ENCODE results near the gene SMC3.
"Not testable (repeated sequence)": the region's sequence is repeated elsewhere in the genome, so short reads cannot be mapped to it uniquely, and the experiment has no call there.

The SMC3 gene

DNA sequence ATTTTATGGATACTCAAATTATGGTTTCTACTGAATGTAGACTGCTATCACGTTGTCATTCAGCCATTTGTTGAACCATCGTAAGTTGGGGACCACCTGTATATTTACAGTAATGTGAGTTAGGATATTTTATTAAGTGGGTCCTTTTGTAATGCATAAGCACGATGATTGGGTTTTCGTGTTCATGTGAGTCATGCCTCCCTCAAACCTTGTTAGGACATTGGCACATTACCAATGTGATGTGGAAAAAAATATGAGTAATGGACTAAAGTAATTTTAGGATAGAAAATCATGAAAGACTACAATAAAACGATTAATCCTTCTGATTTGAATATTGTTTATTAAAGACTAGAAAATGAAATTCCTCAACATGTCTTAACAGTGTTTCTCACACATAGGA lies 8.7 kb downstream of the SMC3 start:
- no peak for DNase-seq (ENCODE audit: low read depth, low spot score)

DNA sequence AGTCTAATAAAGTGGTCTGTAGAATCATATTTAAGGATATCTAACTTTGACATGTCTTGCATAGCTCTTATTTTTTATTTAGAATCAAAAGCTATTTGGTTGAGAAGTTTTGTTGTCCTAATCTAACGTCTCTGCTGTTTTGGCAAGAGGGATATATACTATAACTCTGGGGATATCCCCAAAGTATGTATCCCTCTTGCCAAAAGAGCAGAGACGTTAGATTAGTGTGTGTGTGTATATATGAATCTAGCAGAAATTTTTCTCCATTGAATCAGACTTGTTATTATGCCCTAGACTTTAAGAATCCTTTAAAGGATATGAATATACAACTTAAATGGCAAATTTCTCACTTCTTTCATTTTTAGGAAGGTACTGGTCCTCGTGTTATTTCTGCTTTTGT lies 9.6 kb downstream of the SMC3 start:
- no peak for DNase-seq (ENCODE audit: low read depth, low spot score)

DNA sequence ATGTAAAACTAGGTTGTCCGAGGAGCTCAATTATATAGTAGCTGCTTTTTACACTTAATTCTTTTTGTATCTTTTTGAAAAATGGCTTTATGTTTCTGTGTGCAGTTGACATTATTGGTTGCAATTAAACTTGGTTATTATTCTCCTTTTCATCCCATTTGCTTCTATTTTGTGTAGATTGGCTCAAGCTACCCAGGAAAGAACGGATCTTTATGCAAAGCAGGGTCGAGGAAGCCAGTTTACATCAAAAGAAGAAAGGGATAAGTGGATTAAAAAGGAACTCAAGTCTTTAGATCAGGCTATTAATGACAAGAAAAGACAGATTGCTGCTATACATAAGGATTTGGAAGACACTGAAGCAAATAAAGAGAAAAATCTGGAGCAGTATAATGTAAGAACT lies 16.5 kb downstream of the SMC3 start:
- DNase-seq (ENCODE audit: low read depth, low spot score) = no peak

DNA sequence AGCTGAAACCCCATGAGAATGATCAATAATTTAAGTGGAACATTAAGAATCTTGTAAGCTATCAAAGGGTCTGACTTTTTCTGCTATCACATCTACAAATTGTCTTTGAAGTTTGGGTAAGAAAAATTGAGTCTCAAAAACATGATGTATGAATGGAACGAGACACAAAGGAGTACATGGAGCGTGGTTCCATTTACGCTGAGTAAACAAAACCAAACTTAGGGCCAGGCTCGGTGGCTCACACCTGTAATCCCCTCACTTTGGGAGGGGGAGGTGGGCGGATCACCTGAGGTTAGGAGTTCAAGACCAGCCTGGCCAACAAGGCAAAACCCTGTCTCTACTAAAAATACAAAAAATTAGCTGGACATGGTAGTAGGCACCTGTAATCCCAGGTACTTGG lies 24.3 kb downstream of the SMC3 start:
- no peak for DNase-seq (ENCODE audit: low read depth, low spot score)

DNA sequence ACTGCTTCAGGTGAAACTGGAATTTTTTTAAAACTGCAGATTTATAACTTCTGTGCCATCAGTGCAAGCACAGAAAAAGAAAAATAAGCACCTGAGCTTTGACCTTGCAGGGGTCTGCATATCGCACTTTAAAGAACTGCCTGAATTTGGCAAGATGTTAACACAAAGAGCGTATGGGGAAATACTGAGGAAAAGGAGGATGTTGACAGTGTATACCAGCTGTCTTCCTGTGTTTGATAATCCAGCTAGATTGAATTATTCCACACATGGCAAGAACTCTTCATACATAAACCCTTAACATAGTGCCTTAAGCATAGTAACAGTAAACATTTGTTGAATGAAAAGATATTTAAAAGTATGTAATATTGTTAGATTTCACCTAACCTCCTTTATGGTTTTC lies 30.0 kb downstream of the SMC3 start:
- DNase-seq (ENCODE audit: low read depth, low spot score) = no peak

DNA sequence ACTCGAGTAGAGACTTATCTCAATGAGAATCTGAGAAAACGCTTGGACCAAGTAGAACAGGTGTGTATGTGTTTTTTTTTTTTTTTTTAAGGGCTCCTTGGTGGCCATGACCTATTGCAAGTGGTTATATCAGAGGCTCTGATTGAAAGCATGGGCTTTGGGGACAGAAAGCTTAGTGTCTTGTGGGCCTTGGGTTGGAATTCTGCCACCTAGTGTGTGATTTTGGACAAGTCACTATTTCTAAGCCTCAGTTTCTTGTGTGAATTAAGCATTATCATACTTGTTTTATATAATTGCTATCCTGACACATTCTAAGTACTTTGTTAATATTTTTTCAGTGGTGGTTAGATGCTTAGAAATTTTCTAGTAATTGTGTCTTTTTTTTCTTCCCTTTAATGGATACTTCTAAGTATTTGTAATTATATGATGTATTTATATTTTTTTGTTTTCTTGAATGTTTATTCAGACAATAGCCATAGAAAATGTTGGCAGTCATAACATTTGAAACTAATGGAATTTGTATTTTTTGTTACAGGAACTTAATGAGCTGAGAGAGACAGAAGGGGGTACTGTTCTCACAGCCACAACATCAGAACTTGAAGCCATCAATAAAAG lies 33.1 kb downstream of the SMC3 start:
- peak; percentile 25 for DNase-seq (ENCODE audit: low read depth, low spot score)

DNA sequence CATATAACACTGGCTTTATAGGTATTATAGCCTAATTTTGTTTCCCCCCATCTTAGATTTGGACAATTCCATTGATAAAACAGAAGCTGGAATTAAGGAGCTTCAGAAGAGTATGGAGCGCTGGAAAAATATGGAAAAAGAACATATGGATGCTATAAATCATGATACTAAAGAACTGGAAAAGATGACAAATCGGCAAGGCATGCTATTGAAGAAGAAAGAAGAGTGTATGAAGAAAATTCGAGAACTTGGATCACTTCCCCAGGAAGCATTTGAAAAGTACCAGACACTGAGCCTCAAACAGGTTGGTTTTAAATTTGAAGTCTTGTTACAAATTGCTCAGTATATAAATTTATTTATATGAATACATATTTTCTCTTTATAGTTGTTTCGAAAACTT lies 34.1 kb downstream of the SMC3 start:
- no peak for DNase-seq (ENCODE audit: low read depth, low spot score)

DNA sequence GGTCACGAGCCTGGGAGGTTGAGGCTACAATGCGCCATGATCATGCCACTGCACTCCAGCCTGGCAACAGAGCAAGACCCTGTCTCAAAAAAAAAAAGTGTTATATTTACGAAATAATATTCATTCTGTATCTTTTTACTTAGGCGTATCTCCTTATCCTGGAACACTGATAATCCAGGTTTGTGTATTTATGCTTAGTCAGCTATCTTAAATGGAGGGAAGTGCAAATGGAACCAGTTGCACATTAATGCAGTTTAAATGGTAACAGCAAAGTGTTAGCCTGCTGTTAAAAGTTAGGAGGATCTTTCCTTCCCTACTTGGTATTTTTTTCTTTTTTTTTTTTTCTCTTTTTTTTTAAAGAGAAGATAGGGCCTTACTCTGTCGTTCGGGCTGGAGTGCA lies 40.6 kb downstream of the SMC3 start:
- DNase-seq (ENCODE audit: low read depth, low spot score) = no peak

DNA sequence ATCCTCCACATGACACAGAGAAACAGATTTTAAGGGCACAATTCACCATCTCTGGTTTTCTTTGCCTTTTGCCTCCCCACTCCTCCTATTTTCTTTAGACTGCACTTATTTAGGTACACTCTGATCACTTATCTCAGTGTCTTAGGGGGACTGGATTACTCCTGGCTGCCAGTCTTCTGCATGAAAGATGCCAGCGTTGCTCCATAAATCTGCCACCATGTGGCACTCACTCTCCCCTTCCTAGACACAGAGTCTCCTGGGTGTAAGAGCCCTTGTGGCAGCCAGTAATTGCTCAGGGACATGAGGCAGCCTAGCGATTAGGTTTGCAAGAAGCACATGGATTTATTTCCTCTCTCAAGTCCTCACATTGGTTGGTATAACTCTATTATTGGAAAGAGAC lies 42.1 kb downstream of the SMC3 start:
- no peak for DNase-seq (ENCODE audit: low read depth, low spot score)

DNA sequence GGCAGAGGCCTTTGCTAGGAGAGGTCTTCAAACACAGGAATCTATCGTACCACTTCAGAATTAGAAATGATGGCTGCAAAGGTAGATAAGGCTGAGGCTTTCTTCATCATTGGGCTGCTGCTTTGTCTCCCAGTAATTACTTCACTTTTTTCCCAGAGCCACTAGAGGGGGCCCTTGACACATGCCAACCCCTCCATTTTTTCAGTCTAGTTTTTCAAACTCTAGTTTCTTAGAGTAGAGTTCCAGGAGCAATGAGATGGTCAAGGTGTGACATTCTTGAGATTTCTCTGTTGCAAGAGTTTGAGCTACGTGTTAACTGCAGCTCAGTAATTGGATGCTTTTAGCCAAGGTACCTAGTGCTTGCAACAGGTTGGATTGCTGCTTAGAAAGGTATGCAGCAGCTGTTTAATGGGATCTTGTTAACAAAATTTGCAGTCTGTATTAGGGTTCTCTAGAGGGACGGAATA lies 42.8 kb downstream of the SMC3 start:
- DNase-seq (ENCODE audit: low read depth, low spot score) = no peak

DNA sequence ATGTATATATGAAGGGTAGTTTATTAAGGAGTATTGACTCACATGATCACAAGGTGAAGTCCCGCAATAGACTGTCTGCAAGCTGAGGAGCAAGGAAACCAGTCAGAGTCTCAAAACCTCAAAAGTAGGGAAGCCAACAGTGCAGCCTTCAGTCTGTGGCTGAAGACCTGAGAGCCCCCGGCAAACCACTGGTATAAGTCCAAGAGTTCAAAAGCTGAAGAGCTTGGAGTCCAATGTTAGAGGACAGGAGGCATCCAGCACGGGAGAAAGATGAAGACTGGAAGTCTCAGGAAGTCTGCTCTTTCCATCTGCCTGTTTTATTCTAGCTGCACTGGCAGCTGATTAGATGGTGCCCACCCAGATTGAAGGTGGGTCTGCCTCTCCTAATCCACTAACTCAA lies 43.3 kb downstream of the SMC3 start:
- not testable (repeated sequence) for DNase-seq (ENCODE audit: low read depth, low spot score)

DNA sequence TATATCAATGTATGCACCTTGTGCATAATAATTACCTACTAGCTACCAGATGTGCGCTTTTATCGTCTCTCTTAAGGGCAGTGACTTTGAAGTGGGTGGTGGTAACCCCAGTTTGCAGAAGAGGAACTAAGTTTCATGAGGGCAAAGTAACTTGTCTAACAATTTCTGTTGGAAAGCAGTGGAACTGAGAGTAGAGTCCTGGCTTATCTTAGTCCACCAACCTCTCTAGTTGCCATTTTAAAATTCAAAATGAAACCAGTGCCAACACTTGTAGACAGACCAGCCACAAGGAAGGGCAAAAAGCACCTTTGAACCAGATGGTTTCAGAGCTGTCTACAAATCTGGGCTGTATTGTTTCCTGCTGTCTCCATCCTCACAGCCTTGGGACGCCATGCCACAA lies 44.6 kb downstream of the SMC3 start:
- no peak for DNase-seq (ENCODE audit: low read depth, low spot score)

DNA sequence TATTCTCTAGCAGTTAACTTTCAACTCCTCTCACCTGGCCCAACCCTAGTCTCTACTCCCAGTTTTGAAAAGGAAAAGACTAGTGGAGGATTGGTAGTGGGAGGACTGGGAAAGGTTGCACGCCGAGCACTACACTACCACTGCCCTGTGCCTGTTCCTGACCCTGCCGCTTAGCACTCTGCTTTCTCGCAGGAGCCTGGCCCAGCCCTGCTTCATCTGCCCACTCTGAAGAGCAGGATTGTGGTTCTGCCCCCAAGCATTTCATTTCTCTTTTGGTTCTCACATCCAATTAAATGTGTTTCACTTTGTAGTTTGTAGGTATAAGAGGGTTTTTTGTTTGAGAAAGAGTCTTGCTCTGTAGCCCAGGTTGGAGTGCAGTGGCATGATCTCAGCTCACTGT lies 45.1 kb downstream of the SMC3 start:
- DNase-seq (ENCODE audit: low read depth, low spot score) = no peak

DNA sequence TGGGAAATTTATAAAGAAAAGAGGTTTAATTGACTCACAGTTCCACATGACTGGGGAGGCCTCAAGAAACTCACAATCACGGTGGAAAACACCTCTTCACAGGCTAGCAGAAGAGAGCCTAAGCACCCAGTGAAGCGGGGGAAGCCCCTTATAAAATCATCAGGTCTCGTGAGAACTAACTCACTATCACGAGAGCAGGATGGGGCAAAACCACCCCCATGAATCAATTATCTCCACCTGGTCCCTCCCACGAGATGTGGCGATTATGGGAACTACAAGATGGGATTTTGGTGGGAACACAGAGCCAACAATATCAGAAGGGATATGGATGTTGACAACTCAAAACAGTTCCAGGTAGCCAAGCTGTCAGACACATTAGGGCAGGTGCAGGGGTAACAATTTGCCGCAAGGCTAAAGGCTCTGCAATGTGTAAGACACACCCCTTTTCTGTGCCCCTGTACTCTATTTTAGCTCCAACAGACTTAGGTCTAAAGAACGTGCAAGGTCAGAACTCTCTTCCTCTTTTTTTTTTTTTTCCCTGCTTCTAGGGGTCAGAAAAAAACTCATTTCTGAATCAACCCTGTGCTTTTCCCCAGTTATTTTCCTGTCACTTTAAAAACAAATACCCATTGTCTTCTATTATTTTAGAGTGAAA lies 46.0 kb downstream of the SMC3 start:
- no peak for DNase-seq (ENCODE audit: low read depth, low spot score)

DNA sequence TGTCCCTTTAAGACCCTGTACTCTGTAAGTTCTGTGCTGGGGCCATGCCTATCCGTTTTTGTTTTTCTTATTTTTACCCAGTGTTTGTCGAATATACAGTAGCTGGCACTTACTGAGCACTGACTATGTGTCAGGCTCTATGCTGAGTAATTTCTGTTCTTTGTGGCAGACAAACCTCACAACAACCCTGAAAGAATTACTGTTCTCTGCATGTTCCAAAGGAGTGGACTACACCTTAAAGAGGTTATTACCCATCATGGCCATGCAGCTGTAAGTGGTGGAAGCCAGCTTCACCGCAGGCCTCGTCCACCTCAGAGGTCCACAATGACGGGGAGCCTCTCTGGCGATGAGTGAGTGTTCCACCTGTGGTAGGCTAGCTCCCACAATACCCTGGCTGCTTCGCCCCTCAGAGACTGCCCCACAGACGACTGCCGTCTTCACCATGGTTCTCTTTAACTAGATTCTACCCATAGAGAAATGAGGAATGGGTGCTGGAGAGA lies 46.6 kb downstream of the SMC3 start:
- DNase-seq (ENCODE audit: low read depth, low spot score) = no peak

DNA sequence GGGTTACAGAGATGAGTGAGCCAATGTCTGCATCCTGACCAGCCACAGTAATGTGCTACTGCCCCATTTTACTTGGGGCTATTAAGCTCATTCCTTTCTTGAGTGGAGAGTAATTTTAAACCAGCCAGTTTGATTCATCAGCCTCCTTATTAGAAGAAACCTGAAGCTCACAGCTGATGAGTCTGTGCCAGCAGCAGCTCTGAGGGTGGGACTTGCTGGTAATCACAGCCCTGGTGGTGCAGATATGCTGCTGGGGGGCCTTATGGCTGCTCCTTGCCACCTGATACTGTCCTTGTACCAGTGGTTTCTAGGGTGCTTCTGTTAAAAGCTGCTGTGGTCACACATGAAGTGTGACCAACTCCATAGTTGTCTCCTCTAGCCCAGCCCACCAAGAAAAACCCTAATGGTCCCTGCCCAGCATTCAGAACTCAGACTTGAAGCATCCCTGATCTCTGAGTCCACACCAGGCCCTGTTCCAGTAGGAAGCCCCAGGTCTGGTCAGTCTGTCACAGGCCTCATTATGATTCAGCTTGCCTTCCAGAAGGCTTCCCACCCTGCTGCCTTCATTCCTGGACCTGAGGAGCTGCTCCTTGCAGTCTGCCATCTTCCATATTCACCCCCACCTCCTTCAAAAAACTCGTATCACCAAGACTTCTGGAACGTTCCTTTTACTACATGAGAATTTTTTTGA lies 47.7 kb downstream of the SMC3 start:
- no peak for DNase-seq (ENCODE audit: low read depth, low spot score)

DNA sequence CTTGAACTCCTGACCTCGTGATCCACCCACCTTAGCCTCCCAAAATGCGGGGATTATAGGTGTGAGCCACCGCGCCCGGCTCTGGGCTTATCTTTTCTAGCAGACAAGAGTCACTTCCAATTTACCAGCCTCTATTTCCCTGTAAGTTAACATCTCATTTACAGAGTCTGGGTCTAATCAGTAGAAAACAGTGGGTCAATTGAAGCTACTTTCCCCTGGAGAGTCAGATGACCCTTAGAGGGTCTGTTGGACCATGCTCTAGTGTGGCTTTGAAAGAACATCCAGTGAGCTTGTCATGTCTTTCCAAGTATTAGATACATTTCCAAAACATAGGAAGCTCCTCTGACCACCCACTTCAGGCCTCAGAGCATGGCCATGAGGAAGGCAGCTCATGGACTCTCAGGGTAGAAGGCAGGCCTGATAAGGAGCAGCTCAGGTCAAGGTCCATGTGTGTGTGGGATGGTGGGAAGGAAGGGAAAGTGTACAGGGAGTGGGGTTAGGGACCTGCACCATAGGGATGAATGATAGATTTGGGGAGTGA lies 49.1 kb downstream of the SMC3 start:
- DNase-seq (ENCODE audit: low read depth, low spot score) = no peak

DNA sequence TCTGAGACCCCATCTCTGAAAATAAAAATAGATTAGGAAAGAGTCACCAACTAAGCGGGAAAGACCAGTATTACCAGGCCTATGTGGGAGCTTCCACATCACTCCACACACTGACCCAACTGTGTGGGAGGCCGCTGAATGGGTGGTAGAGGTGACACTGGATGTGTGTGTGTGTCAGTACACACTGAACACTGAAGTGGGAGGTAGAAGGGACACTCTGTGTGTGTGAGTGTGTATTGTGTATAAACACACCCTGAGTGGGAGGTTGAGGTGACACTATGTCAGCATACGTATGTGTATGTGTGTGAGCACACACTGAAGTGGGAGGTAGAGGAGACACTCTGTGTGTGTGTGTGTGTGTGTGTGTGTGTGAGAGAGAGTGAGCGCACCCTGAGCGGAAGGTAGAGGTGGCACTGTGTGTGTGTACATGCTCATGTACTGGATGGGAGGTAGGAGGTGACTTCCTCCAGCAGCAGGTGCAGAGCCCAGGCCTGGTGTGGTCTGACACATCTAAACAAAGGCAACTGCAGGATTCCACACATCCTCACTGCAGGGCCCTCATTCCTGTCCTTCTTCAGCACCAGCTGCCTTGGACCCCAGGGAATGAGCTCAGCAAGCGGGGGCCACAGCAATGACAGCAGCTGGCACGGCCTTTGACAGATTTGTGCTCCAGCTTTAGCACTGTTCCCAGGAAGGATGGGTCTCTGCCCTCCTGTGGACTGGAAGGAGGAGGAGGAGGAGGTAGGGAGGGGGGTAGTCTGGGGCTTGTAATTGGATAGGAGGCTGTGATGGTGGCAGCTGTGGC lies 50.1 kb downstream of the SMC3 start:
- no peak for DNase-seq (ENCODE audit: low read depth, low spot score)

DNA sequence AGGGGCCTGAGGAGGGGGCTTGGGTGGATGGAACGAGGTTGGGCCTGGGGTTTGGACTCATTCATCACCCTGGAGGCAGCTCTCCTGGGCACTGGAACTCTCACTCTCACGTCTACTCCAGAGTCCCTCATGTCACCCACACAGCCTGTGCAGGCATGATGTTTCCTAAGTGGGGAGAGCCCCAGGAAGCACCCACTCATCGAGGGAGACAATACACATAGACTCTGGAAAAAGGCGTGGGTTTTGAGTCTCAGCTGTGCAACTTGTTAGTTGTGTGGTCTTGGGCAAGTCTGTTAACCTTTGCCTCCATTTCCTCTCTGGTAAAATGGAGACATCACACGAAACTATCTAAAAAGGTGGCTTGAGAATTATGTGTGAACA lies 50.7 kb downstream of the SMC3 start:
- no peak for DNase-seq (ENCODE audit: low read depth, low spot score)

DNA sequence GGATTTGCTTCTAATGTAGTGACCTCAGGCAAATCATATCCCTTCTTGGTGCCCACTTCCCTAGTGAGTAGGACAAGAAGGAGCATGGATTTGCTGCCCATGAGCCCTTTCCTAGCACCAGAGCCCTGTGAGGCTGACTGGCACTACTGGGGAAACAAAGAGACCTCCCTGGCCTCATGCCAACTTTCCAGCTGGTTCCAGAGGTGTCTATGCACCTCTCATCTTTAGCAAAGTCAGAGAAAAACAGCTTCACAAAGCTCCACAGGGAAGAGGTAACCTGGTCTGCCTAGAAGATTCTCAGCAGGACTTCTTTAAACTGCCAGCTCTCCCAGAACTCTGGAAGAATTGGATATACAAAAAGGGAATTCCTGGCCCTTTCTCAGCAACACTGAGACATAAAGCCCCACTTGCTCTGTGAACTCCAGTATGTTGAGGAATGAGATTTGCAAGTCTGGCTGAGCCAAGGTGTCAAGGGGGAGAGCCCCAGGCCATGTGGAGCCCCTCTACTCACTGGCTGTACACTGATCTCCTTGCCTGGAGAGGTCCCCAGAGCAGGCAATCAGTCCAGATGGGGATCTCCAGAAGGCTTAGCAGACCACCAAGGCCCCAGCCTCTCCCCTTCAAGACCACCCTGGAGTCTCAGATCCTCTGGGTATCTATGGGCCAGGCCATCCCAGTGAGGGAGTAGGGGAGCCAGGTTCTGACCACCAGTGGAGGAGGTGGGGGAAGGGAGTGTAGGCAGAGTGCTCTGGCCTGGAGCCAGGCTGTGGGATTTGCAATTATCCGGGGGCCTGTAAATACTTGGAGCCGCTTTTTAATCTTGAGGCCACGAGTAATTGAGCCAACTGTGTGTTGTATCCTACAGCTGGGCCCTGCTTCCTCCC lies 52.3 kb downstream of the SMC3 start:
- DNase-seq (ENCODE audit: low read depth, low spot score) = no peak

DNA sequence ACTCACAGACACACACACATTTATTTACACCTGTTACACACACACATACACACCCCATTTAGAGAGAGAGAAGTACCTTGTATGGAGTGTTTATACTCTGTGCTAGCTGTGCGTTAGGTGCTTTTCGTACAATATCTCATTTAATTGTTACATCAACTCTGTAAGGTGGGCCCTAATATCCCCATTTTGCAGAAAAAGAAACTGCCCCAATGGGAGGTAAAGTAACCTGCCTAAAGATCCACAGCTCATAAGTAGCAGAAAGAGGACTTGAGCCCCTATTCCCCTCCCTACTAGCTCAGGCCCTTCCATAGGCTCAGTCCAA lies 52.9 kb downstream of the SMC3 start:
- DNase-seq (ENCODE audit: low read depth, low spot score) = no peak
